ENCODE data around the gene AMHR2. TPM values are rescaled to one million over a fixed set of nuclear protein-coding genes. Genes with fewer than 3 reads are reported as not detected.

AMHR2 gene
- total and polyA plus RNA-seq, 9 of the 15 experiments (the other 6 are each of a cell fraction or from before 2014, with no cell fraction given), result 8.9 to 49.7 (median 19.3) TPM

GRCh38 chr12:53428741-53429140 is 5.1 kb downstream of the AMHR2 start:
- FAIRE-seq, result no peak
- Histone ChIP-seq H3K4me3 (no peak overlapping the region), H3K27me3 (ENCODE audit: control insufficient read depth in 2 of 2, insufficient read depth in 2 of 2, low read length in 2 of 2) (no peaks in the 10 kb centered on the region), H3K79me2 (ENCODE audit: control insufficient read depth, insufficient read depth, low read length) (peaks cover 19% of the 10 kb centered on the region), H3K4me1 (replicated peaks in 1 of 2; ENCODE audit: control insufficient read depth in 2 of 2, insufficient read depth in 2 of 2, low read length in 2 of 2) (peaks cover 25 to 28% of the 10 kb centered on the region in 2 experiments; a peak in 4 of 5 replicates), H3K9me1 (ENCODE audit: control insufficient read depth, insufficient read depth, low read length) (no peaks in the 10 kb centered on the region), H2AFZ (ENCODE audit: low read depth, low read length) (no peak overlapping the region), H3K4me2 (ENCODE audit: insufficient read depth, low read length) (no peak overlapping the region), H3K9me3 (replicated peaks; ENCODE audit: control insufficient read depth, insufficient read depth, low read depth, low read length) (no peaks in the 10 kb centered on the region), H4K20me1 (replicated peaks; ENCODE audit: control insufficient read depth, insufficient read depth, low read length) (no peaks in the 10 kb centered on the region), H3K36me3 (ENCODE audit: control insufficient read depth, insufficient read depth, low read length) (peaks cover 36% of the 10 kb centered on the region; the same call in 2 of the 3 replicates), H3K27ac (ENCODE audit: extremely low read depth, low read depth, low read length) (no peak overlapping the region), H3K9ac (ENCODE audit: insufficient read depth in 1 of 2, low read depth in 2 of 2, low read length in 2 of 2) (peak overlapping the region in 1 of 2 experiments; percentile 70; a peak in 1 of 4 replicates)
- ChIA-PET POLR2A (interaction anchor here (1.2 to 1.8 kb wide), 3 partner anchors 11 to 14 kb away, joined by 3 to 5 read pairs (median 4); partner anchors contain the start of gene PRR13), CTCF (ENCODE audit: low intra/inter-chr PET ratio) (no interaction called here)
- DNase-seq (ENCODE audit: extremely low read depth in 1 of 4, low spot score in 3 of 4), result no peak
- ATAC-seq, result no peak
- no TSS peak for BruUV-seq (replicated peaks)
- in situ Hi-C loops (cut with MboI), result no loop called here
- TF ChIP-seq ETV5 (CRISPR knock-in tag; IDR thresholded peaks at IDR 0.05; ENCODE audit: low read depth), result no peak
- no peak for TF ChIP-seq RHOXF2B (CRISPR knock-in tag; conservative IDR thresholded peaks at IDR 0.05)
- TF ChIP-seq MAFK (IDR thresholded peaks at IDR 0.05; ENCODE audit: low read length), result no peak
- TF ChIP-seq CTCFL (IDR thresholded peaks at IDR 0.05; ENCODE audit: borderline replicate concordance, insufficient read depth, low read depth, low read length, poor library complexity, severe bottlenecking), result no peak
- no peak for TF ChIP-seq TCF3 (CRISPR knock-in tag; IDR thresholded peaks at IDR 0.05)
- no peak for TF ChIP-seq POLR2AphosphoS2 (IDR thresholded peaks at IDR 0.05; ENCODE audit: low read length)
- no peak for TF ChIP-seq DMBX1 (CRISPR knock-in tag; IDR thresholded peaks at IDR 0.05; ENCODE audit: borderline replicate concordance)
- TF ChIP-seq ZNF140 (CRISPR knock-in tag; IDR thresholded peaks at IDR 0.05), result no peak
- TF ChIP-seq PHB2 (IDR thresholded peaks at IDR 0.05; ENCODE audit: low read depth), result no peak
- no peak for TF ChIP-seq ZNF318 (IDR thresholded peaks at IDR 0.05; ENCODE audit: borderline replicate concordance in 1 of 2, low read depth in 1 of 2)
- no peak for TF ChIP-seq EZH2 (IDR thresholded peaks at IDR 0.05; ENCODE audit: borderline replicate concordance, low read depth, low read length)
- TF ChIP-seq ZNF75A (CRISPR knock-in tag; IDR thresholded peaks at IDR 0.05), result no peak
- intact Hi-C loops (cut with micrococcal nuclease), result loop anchor here (10.0 kb wide), 1 partner anchor 104 kb away; the partner anchor contains the start of gene AAAS
- WGBS (ENCODE audit: insufficient coverage, low coverage, missing lambda C conversion rate), result 77% methylated on average over 6 of the region's 7 CpGs

Measured in K562 (cell line).